ENCODE measurements around the gene PTTG1IP.
"Not testable (repeated sequence)": the region's sequence is repeated elsewhere in the genome, so short reads cannot be mapped to it uniquely, and the experiment has no call there.

PTTG1IP gene

GRCh38 chr21:44842721-44843445 lies 30.6 kb downstream of the PTTG1IP start:
- no peak for DNase-seq

- DNase-seq: no peak
Observed at GRCh38 chr21:44842087-44842486, 31.4 kb downstream of the PTTG1IP start.

- DNase-seq: no peak
Observed at GRCh38 chr21:44840771-44841170, 32.7 kb downstream of the PTTG1IP start.

- DNase-seq: peak in 2 of 3 donors; percentile 25 to 37
Observed at GRCh38 chr21:44838951-44839350, 34.5 kb downstream of the PTTG1IP start.

DNA sequence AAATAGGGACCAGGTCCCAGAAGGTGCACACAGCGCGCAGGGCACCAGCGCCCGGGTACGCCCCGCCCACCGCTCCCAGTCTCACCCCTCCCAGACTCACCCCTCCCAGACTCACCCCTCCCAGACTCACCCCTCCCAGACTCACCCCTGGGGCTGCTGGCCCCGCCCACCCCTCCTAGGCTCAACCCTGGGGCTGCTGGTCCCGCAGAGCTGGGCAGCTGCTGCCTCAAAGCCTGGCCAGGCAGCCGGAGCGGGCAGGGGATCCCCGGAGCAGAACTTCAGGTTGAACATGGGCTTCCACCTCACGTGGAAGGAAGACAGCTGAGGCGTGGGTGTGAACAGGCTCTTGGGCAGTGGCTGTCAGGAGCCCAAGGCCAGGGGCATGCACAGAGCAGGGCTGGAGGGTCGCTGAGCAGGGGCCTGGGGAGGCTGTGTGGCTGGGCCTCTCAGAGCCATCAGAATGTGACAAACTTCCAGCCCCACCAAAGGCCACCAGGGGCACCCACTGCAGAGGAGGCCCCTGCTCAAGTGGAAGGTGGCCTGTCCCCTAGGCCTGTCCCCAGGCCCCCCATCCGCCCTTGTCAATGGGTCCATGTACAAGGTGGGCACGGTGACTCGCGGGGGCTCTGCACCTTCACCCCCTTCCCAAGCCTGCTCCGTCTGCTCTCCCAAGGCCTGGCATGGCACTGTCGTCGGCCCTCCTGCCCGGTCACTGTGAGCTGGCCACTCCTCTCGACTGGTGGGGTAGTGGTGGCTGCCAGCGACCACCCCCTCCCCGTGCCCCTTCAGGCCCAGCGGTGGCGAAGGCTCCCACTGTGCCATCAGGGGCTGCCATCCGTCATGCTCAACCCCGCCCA lies 35.2 kb downstream of the PTTG1IP start:
- peak; percentile 45 to 70 (median 51) for DNase-seq

DNA sequence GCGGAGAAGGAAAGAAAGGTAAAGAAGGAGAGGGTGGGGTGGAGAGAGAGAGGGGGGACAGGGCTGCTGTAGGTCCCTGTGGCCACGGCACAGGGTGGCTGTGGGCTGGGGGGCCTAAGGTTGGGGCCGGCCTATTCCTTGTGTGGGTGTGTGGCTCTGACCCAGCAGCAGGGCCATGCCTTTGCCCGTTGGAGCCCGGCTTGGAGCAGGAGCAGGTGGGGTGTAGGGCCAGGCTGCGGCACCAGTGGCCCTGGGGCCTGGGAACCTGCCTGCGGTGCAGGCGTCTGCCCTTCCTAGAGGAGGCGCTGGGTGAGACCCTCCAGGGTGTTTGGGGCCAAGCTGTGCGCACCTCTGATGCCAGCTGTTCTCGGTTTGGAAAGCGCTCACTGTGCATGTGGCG lies 36.0 kb downstream of the PTTG1IP start:
- no peak for DNase-seq

DNA sequence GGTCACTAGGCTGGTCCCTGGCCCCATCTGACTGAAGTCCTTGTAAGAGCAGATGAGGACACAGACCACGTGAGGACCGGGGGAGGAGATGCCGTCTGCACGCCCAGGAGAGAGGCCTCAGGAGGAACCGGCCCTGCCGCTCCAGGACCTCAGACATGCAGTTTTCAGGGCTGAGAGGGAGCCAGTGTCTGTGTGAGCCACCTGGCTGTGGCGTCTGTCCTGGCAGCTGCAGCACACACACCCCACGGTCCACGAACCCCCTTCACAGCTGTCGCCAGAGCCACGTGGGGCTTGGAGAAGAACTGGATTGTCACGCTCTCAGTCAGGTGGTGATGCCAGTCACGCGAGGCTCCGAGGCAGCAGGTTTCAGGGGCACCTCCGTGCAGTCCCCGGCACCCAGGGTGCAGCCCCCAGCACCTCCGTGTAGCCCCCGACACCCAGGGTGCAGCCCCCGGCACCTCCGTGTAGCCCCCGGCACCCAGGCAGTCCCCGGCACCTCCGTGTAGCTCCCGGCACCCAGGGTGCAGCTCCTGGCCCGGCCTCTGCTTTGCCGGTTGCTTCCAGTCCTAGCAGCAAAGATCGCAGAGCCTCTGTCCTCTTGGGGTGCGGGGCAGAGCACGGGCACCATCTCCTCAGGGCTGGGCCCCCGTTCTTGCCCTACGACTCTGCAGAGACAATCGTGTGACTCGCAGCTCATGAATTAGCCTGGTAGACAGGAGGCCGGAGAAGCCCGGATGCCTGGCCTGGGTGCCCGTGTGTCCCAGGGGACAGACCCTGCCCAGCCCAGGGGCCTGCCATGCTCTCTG lies 36.6 kb downstream of the PTTG1IP start:
- DNase-seq: peak in 2 of 3 donors; percentile 35 to 55

DNA sequence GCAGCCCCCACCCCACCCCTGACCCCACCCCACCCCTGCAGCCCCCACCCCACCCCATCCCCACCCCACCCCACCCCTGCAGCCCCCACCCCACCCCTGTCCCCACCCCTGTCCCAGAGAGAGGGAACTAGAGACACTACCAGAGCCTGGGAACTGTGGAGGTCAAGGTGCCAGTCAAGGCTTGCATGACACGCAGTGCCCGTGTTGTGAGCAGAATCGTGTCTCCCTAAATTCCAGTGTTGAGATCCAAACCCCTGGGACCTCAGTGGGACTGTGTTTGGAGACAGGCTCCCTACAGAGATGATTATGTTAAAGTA lies 37.2 kb downstream of the PTTG1IP start:
- DNase-seq: no peak

- no peak for DNase-seq
Observed at GRCh38 chr21:44835647-44835973, 37.9 kb downstream of the PTTG1IP start.

GRCh38 chr21:44834951-44835646 lies 38.4 kb downstream of the PTTG1IP start:
- DNase-seq: no peak

- no peak for DNase-seq
Observed at GRCh38 chr21:44834231-44834950, 39.1 kb downstream of the PTTG1IP start.

DNA sequence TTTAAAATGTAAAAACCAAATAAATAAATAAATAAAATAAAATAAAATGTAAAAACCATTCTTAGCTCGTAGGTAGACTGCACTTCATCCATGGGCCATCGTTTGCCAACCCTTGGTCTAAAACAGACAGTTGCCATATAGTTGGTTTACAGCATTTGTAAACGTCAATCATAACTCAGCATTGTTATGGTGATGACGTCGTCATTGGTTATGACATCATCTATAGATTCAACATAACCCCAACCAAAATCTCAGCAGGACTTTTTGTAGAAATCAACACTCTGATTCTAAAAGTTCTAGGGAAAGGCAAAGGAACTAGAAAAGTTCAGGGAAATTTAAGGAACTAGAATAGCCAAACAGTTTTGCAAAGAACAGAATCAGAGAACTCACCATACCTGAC lies 39.8 kb downstream of the PTTG1IP start:
- DNase-seq: no peak

DNA sequence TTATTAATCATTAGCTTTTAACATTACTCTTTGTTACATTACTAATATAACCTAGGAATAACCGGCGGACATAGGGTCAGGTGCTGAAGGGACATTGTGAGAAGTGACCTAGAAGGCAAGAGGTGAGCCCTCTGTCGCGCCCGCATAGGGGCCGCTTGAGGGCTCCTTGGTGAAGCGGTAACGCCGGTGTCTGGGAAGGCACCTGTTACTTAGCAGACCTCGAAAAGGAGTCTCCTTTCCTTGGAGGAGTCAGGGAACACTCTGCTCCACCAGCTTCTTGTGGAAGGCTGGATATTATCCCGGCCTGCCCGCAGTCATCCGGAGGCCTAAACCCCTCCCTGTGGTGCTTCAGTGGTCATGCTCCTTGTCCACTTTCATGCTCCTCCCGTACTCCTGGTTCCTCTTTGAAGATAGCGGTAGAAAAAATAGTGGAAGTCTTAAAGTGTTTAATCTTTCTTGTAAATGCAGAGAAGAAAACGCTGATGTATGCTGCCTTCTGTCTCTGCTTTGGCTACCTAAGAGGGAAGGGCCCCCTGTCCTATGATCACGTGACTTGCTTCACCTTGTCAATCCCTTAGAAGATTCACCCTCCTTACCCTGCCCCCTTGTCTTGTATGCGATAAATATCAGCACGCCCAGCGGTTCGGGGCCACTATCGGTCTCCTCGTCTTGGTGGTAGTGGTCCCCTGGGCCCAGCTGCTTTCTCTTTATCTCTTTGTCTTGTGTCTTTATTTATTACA lies 40.8 kb downstream of the PTTG1IP start:
- DNase-seq: not testable (repeated sequence)

DNA sequence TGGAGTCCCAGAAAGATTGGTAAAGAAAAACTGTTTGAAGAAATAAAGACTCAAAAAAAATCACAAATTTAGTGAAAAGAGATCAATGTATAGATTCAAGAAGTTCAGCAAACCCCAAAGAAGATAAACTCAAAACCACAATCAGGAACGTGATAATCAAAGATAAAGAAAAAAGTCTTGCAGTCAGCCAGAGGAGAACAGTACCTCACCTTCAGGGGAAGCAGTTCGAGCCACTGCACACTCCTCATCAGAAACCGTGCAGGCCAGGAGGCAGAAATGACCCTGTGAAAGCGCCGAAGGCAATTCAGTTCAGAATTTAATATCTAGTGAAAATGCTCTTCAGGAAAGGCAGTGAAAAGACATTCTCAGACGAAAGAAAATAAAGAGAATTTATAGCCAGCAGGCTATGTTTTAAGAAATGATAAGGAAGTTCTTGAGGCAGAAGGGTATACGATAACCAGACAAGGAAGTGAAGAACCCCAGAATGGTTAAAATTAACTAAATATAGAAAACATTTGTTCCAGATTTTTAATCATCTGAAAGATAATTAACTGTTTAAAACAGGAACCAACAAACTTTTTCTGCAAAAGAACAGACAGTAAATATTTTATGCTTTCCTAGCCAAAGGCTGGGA lies 42.1 kb downstream of the PTTG1IP start:
- no peak for DNase-seq

- DNase-seq: no peak
Observed at GRCh38 chr21:44829507-44830092, 43.9 kb downstream of the PTTG1IP start.

DNA sequence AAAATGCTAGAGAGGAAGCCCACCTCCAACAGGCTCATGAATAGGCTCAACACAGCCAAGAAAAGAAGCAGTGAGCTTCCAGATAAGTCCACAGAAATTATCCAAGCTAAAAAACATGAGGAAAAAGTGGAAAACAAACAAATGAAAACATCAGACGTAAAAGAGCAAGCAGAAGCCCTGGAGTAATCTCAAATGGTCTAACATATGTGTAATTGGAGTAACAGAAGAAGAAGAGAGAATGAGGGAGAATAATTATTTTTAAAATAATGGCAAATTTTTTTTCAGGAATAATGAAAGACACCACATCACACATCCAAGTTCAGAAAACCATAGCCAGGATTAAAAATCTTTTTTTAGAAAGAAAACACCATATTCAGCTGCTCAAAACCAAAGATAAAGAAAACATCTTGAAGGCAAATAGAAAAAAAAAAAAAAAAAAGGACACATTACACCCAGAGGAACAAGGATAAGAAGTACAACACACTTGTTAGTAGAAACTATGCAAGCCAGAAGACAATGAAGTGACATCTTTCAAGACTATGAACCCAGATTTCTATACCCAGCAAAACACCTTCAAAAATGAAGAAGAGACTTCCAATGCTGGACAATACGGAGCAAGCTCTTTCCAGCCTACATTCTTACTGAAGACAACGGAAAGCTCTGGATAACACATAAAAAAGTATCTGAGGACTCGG lies 45.0 kb downstream of the PTTG1IP start:
- DNase-seq: no peak

- peak in 2 of 3 donors; percentile 34 for DNase-seq
Observed at GRCh38 chr21:44823179-44823660, 50.3 kb downstream of the PTTG1IP start.

DNA sequence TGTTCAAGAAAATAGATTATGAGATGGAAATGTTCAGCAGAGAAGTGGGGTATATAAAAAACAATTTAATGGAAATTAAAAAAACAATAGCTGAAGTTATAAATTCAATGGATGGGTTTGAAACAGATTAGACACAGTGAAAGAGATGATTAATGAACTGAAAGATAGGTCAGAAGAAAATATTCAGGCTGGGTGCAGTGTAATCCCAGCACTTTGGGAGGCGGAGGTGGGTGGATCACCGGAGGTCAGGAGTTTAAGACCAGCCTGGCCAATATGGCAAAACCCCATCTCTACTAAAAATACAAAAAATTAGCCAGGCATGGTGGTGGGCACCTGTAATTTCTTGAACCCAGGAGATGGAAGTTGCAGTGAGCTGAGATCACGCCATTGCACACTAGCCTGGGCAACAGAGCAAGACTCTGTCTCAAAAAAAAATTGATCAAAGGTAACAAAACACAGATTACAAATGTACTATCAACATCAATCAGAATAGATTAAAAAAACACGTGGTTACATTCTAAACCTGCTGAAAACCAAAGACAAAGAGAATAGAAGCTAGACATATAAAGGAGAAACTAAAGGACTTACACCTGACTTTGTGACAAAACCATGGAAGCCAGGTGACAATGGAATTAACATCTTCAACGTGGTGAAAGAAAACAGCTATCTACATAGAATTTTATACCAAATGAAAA lies 50.9 kb downstream of the PTTG1IP start:
- no peak for DNase-seq

- DNase-seq: no peak
Observed at GRCh38 chr21:44820851-44821250, 52.6 kb downstream of the PTTG1IP start.
